ENCODE results near the gene KIRREL2. TPM values are rescaled to one million over a fixed set of nuclear protein-coding genes. Genes with fewer than 3 reads are reported as not detected.
A peak's percentile ranks its signal among the peaks of the same experiment; 100 is the strongest.

The KIRREL2 gene
- total RNA-seq, 2 donors from 2014 or later = 0.51 TPM; not detected in 1

- Histone ChIP-seq H3K9me3 (no peaks in the 10 kb centered on the region), H3K27ac (peak within 1 kb of the TSS; percentile 48 to 85), H3K4me1 (peaks cover 0 to 25% of the 10 kb centered on the region in 2 donors), H3K4me3 (peak within 1 kb of the TSS in 1 of 2 donors; percentile 21), H3K36me3 (peaks cover 2% of the 10 kb centered on the region), H3K27me3 (no peaks in the 10 kb centered on the region)
- no peak for DNase-seq (ENCODE audit: low spot score)
- TF ChIP-seq, protein P1, sequence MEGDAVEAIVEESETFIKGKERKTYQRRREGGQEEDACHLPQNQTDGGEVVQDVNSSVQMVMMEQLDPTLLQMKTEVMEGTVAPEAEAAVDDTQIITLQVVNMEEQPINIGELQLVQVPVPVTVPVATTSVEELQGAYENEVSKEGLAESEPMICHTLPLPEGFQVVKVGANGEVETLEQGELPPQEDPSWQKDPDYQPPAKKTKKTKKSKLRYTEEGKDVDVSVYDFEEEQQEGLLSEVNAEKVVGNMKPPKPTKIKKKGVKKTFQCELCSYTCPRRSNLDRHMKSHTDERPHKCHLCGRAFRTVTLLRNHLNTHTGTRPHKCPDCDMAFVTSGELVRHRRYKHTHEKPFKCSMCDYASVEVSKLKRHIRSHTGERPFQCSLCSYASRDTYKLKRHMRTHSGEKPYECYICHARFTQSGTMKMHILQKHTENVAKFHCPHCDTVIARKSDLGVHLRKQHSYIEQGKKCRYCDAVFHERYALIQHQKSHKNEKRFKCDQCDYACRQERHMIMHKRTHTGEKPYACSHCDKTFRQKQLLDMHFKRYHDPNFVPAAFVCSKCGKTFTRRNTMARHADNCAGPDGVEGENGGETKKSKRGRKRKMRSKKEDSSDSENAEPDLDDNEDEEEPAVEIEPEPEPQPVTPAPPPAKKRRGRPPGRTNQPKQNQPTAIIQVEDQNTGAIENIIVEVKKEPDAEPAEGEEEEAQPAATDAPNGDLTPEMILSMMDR (IDR thresholded peaks at IDR 0.05) = no peak
Measured at GRCh38 chr19:35901854-35902661, 45.3 kb downstream of the KIRREL2 start, which contains the start of gene HCST. Gene HCST (plus strand): TSS chr19:35902529. CDS start chr19:35902594, 65 bp downstream.

GRCh38 chr19:35902870-35903475 is 46.3 kb downstream of the KIRREL2 start:
- H3K4me1 ChIP-seq = peaks cover 0 to 20% of the 10 kb centered on the region in 2 donors
- H3K9me3 ChIP-seq = no peaks in the 10 kb centered on the region
- no peaks in the 10 kb centered on the region for H3K27me3 ChIP-seq
- peak overlapping the region; percentile 48 to 85 for H3K27ac ChIP-seq
- no peaks in the 10 kb centered on the region for H3K36me3 ChIP-seq
- DNase-seq (ENCODE audit: low spot score) = no peak
- peak overlapping the region in 1 of 2 donors; percentile 21 for H3K4me3 ChIP-seq
- TF ChIP-seq, protein P1 (IDR thresholded peaks at IDR 0.05) = no peak

- Histone ChIP-seq H3K9me3 (no peaks in the 10 kb centered on the region), H3K36me3 (no peaks in the 10 kb centered on the region), H3K4me1 (peaks cover 0 to 13% of the 10 kb centered on the region in 2 donors), H3K27ac (peak overlapping the region; percentile 53 to 85), H3K27me3 (no peaks in the 10 kb centered on the region), H3K4me3 (peak overlapping the region in 1 of 2 donors; percentile 21)
- TF ChIP-seq, protein P1 (IDR thresholded peaks at IDR 0.05) = no peak
- peak; percentile 79 for DNase-seq (ENCODE audit: low spot score)
Measured at GRCh38 chr19:35903550-35904179, 47.0 kb downstream of the KIRREL2 start.

- Histone ChIP-seq H3K36me3 (no peaks in the 10 kb centered on the region), H3K27ac (peak overlapping the region; percentile 19 to 53), H3K4me1 (peaks cover 0 to 8% of the 10 kb centered on the region in 2 donors), H3K27me3 (no peaks in the 10 kb centered on the region), H3K9me3 (no peaks in the 10 kb centered on the region), H3K4me3 (no peak overlapping the region)
- DNase-seq (ENCODE audit: low spot score) = no peak
- TF ChIP-seq, protein P1 (IDR thresholded peaks at IDR 0.05) = no peak
Measured at GRCh38 chr19:35904311-35905068, 47.8 kb downstream of the KIRREL2 start.

- H3K27me3 ChIP-seq = no peaks in the 10 kb centered on the region
- H3K4me3 ChIP-seq = no peak overlapping the region
- no peaks in the 10 kb centered on the region for H3K36me3 ChIP-seq
- no peak for DNase-seq (ENCODE audit: low spot score)
- H3K9me3 ChIP-seq = no peaks in the 10 kb centered on the region
- peak overlapping the region in 1 of 2 donors; percentile 10 for H3K27ac ChIP-seq
- H3K4me1 ChIP-seq = peaks cover 0 to 8% of the 10 kb centered on the region in 2 donors
- TF ChIP-seq, protein P1 (IDR thresholded peaks at IDR 0.05) = no peak
Measured at GRCh38 chr19:35905178-35905727, 48.5 kb downstream of the KIRREL2 start.

Measured in right atrium auricular region (tissue), 2 donors.